ENCODE results near the gene GPSM3.
A peak's percentile ranks its signal among the peaks of the same experiment; 100 is the strongest.

GRCh38 chr6:32195652-32195901 is 3.1 kb upstream of the GPSM3 start:
- TF ChIP-seq CTCF (conservative IDR thresholded peaks at IDR 0.05 in 1 of 2, IDR thresholded peaks at IDR 0.05 in 1 of 2; ENCODE audit: low read depth in 1 of 2, low read length in 2 of 2) (peak in 1 of 2 donors; percentile 42), EZH2 (IDR thresholded peaks at IDR 0.05; ENCODE audit: low read length, missing control alignments) (no peak)
